AG04450 (cell line): ENCODE results near the gene USP16. TPM values are rescaled to one million over a fixed set of nuclear protein-coding genes. Genes with fewer than 3 reads are reported as not detected.

ENCODE experiments used
- CTCF ChIA-PET: fragments of 300-600, 350-600 bp; formaldehyde crosslinking; extraction: SDS; loops from one replicate; lab custom pipeline; 2022; ENCODE audit warnings: antibody characterized with exemption, inconsistent platforms; lab: Charles Lee
- POLR2A ChIA-PET: fragments of 350-600 bp; formaldehyde crosslinking; extraction: SDS; loops from one replicate; lab custom pipeline; 2021; ENCODE audit warnings: antibody characterized with exemption, inconsistent platforms; lab: Yijun Ruan, JAX
- DNase-seq: peaks from one replicate; pipeline ENCODE4 v3.0.0-alpha.2; 2011; ENCODE audit warnings: low read depth, low spot score
- H3K27ac ChIP-seq: one replicate; pipeline ENCODE4 v1.5.1; 2012; ENCODE audit warnings: low read depth, low read length, control low read depth
- H3K27me3 ChIP-seq: one replicate; pipeline ENCODE4 v1.6.0; 2012; ENCODE audit warnings: low read length; ENCODE audit not compliant: control insufficient read depth, insufficient read depth
- H3K4me3 ChIP-seq: 2 replicates; pipeline ENCODE4 v1.5.1; 2011; ENCODE audit warnings: mild to moderate bottlenecking, low read depth, low read length, control low read depth
- H3K9me3 ChIP-seq: 2 replicates; pipeline ENCODE4 v1.5.1; 2012; ENCODE audit warnings: low read length; ENCODE audit not compliant: control insufficient read depth, insufficient read depth
- CTCF ChIP-seq: IDR thresholded peaks from 2 replicates; pipeline ENCODE4 v1.5.1; 2011; ENCODE audit warnings: low read depth, low read length, control low read depth, inconsistent platforms
- polyA plus RNA-seq: library from polyadenylated mRNA; depleted of rRNA; stranded (reverse); fragments of >200 nt; gene quantifications from 2 replicates; pipeline ENCODE4 v1.2.3, GENCODE V29; 2011

Gene USP16
- polyA plus RNA-seq, 1 experiment, result 35.6 TPM

GRCh38 chr21:29064850-29065481 is 40.5 kb downstream of the USP16 start:
- H3K27me3 ChIP-seq, result no peaks in the 10 kb centered on the region
- no peaks in the 10 kb centered on the region for H3K9me3 ChIP-seq
- CTCF ChIA-PET, result no interaction called here
- no peak overlapping the region for H3K27ac ChIP-seq
- POLR2A ChIA-PET, result no interaction called here
- H3K4me3 ChIP-seq, result no peak overlapping the region
- DNase-seq, result no peak
- no peak for TF ChIP-seq CTCF

DNA sequence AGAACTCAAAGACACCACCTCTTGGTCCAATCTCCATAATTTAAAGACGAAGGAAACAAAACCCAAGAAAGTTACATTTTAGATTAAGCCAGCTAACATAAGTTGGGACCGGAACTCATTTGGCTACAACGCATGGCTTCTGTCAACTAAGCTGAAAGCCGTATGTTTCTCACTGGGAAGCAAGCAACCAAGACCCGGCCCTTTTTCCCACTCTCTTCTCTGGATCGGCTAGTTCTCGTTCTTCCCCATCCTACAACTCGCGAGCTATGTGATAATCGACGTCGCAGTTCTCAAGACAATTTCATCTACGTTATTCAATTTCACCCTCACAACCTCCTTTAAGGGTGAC is 48.4 kb downstream of the USP16 start:
- POLR2A ChIA-PET, result interaction anchor here (1.8 kb wide), 1 partner anchor 70 kb away, joined by 7 read pairs; no protein-coding TSS in a partner anchor
- Histone ChIP-seq H3K9me3 (no peaks in the 10 kb centered on the region; the same call in 1 of the 2 replicates), H3K4me3 (peak overlapping the region; percentile 94), H3K27me3 (no peaks in the 10 kb centered on the region), H3K27ac (peak overlapping the region; percentile 90)
- no peak for TF ChIP-seq CTCF
- CTCF ChIA-PET, result no interaction called here
- no peak for DNase-seq

- Histone ChIP-seq H3K27ac (peak within 1 kb of the TSS; percentile 90), H3K9me3 (no peaks in the 10 kb centered on the region; the same call in 1 of the 2 replicates), H3K27me3 (no peaks in the 10 kb centered on the region), H3K4me3 (peak within 1 kb of the TSS; percentile 94)
- TF ChIP-seq CTCF, result no peak
- POLR2A ChIA-PET, result interaction anchor here (0.7 to 1.8 kb wide), 7 partner anchors 49 to 225 kb away, joined by 3 to 7 read pairs (median 3); partner anchors contain the start of genes BACH1 and USP16
- peak; percentile 99 for DNase-seq
- CTCF ChIA-PET, result interaction anchor here (0.5 kb wide), 1 partner anchor 299 kb away, joined by 5 read pairs; no protein-coding TSS in a partner anchor
These were observed 48.9 kb downstream of the USP16 start, which contains the start of gene CCT8 for GRCh38 chr21:29073222-29074006. CCT8 (minus strand) TSS chr21:29073648; CDS start chr21:29073590, 58 bp downstream.

GRCh38 chr21:29074007-29074376 is 49.5 kb downstream of the USP16 start:
- no peak for DNase-seq
- H3K4me3 ChIP-seq, result peak overlapping the region; percentile 65
- ChIA-PET CTCF (interaction anchor here (0.5 kb wide), 1 partner anchor 299 kb away, joined by 5 read pairs; no protein-coding TSS in a partner anchor), POLR2A (interaction anchor here (0.7 to 1.8 kb wide), 7 partner anchors 49 to 225 kb away, joined by 3 to 7 read pairs (median 3); partner anchors contain the start of genes BACH1 and USP16)
- H3K9me3 ChIP-seq, result no peaks in the 10 kb centered on the region; the same call in 1 of the 2 replicates
- H3K27ac ChIP-seq, result peak overlapping the region; percentile 81
- no peaks in the 10 kb centered on the region for H3K27me3 ChIP-seq
- TF ChIP-seq CTCF, result no peak
